NCI-H2227 treated with DMSO at 0.1 percent for 48 hours (cell line): ENCODE results near the gene RASGEF1C.

Source experiments
- DNase-seq: peaks from one replicate; lab custom pipeline; 2025; lab: John Stamatoyannopoulos, UW

Gene RASGEF1C

DNA sequence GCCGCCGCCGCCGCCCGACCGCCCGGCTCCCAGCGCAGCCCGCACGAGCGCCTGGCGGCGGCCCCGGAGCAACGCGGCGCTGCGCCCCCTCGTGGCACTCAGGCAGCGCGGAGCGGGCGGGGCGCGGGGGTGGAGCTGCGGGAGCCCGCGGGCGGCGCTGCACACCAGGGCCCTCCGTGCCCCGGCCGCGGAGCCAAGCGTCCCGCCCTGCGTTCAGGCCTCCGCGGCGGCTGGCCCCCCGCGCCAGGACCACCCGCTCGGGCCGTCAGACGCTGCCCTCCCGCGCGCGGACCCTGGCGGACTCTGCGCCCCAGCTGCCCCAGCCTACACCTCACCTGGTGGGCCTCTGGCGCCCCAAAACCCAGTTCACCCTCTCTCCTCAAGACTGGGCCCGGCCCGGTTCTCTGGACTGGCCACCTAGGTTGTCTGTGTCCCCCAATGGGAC, at the start of gene RASGEF1C:
TSS of gene RASGEF1C (minus strand) at position 75 of the 445 bp plus-strand sequence. CDS start 71,159 bp downstream, outside the sequence.
- DNase-seq: peak; percentile 13

DNA sequence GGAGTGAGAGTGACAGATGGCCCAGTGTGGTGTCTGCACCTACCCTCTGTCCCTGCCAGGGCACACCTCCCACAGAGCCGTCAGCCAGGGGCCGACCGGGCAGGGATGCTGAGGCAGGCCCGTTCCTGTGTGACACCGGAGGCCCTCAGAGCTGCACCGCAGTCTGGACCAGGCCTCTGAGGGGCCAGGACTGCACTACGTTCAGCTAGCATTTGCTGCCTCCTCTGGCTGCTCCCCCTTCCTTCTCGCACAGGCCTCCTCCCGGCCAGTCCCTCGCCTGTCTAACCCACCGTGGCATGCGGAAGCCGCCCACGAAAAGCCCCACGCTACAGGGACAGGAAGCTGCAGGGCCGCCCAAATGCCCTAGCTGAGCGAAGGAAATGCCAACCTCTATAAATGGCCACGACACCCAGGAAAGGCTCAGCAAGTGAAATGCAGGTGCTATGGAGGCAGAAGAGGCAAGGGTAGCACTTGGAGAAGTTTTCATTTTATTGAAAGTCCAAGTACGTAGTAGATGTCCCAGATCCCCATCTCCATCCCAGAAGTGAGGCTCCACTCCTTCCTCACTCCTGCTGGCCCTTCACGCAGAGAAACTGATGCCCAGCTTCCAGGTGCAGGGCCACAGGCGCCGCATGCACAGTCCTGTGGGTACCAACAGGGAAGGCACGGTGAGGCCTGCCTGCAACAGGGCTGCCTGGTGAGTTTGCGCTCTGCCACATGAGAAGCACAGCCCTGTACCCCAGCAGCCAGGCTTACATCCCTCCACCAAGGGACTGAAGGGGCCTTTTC, 44.2 kb upstream of the RASGEF1C start:
- no peak for DNase-seq

DNA sequence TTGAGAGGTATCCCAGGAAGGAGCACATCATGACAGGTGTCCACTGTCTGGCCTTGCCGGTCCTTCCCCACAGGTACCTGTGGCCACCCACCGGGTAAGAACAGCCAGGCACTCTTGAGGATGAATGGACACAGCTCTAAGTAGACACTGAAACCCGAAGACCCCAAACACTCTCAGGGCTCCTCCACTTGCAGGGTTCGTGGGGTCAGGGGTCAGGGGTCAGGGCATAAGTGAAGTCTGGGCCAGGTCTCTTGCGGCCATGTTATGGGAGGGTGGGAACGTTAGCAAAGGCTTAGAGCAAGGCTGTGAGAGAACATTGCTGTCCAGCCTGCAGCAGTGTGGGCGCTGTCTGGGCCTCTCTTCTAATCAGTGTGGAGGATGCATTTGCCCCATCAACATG, 42.9 kb upstream of the RASGEF1C start:
- no peak for DNase-seq

DNA sequence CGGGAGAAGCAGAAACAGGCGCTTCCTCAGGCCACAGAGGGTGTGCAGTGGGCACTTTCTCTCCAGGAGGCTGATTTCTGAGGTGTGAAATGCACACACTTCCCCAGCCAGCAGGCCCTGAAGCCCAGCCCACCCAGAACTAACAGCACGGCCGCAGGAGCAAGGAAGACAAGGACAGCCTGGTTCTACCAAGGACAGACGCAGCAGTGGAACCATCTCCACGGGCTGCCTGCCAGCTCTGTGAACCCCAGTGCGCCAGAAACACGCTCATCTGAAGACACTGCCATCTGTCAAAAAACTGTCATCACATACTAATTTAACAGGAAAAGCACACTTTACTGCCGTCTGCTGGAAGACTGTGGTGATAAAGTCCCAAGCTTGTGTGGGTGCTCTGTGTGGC, 42.1 kb upstream of the RASGEF1C start:
- no peak for DNase-seq

DNA sequence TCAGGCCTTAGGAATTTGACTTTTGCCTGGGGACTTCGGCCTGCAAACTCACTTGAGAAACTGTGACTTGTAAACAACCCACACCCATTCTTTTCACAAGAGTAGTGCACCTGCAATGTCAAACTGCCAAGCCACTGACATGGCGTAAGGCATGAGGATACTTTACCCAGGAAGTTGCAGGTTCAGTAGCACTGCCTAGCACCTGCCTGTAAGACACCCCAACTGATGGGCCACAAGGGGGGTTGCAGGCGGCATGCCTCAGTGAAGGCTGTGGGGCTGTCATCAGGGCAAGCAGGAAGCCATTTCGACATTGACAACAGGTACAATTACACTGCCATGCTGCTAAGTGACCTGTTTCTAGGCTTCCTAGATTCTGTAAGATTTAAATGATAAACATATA, 41.3 kb upstream of the RASGEF1C start:
- DNase-seq: no peak

DNA sequence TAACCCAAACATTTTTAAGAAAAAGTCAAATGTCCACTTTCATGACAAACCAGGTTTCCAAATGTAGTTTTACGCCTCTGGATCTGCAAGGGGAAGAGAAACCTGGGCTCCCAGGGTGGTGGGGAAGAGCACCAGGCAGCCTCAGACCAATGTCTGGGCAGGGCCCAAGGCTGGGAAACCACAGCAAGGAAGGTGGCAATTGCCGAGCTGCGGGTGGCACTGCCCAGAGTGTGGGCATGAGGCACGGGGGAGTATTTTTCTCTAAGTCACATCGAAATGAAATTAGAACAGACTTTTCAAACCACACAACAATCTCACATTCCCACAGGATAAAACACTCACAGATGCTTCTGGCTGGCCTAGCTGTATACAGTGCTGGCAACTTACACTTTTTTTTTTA, 32.6 kb upstream of the RASGEF1C start:
- DNase-seq: no peak

DNA sequence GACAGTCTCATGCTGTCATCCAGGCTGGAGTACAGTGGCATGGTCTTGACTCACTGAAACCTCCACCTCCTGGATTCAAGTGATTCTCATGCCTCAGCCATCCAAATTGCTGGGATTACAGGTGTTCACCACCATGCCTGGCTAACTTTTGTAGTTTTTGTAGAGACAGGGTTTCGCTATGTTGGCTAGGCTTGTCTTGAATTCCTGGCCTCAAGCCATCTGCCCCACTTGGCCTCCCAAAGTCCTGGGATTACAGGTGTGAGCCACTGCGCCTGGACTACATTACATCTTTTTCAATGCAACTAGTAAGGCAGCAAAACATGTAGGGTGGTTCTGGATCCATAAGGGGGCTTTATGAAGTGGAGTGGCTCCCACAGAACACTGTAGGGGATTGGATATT, 29.6 kb upstream of the RASGEF1C start:
- no peak for DNase-seq

DNA sequence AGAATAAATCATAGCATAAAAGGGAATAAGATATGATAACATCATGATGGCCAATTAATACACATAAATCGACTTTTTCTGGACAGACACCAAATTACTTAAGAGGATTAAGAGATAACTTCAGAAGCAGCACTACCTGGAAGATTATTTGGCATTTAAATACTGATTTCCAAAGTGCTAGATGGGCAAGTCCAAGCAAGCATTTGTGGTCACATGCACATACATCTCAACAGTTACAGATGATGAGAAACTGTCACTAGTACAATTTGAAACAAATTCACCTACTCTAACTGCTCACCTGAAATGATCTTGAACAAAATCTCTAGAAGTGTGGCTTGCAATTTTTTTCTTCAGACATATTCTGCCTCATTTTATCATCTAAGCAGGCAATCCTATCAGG, 26.8 kb upstream of the RASGEF1C start:
- no peak for DNase-seq

DNA sequence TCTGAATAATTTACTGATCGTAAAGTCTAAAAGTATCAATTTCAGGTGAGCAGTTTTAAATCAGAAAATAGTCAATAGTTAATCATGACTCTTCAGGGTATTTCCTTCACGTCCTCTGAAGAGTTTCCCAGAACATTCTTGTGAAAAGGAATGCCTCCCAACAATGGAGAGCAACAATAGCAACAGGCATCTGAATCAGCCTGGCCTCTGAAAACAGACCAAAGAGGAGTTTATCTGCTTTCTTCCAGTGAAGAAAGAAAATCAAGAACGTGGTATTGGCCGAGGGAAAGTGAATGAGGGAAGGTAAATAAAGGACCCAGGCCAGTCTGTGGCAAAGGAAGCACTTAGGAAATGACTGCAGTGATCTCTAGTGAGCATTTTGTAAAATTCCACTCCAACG, 26.1 kb upstream of the RASGEF1C start:
- no peak for DNase-seq

DNA sequence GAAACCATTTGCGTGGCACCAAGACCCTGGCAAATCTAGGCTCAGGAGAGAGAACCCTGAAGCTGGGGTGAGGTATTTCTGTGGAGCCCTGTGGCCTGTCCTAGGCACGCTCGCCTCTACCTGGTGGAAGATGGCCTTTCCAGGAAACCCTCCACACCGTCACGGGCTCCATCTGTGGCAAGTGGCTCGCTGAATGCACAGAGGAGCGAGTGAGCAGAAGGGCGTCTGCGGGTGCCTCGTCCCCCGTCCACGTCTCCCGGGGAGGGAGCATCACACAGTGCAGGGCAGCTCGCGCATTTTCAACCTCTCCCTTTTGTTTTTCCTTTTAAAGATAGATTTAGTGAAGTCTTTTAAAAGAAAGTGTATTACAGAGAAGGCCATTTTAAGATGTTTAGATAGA, 25.3 kb upstream of the RASGEF1C start:
- no peak for DNase-seq

DNA sequence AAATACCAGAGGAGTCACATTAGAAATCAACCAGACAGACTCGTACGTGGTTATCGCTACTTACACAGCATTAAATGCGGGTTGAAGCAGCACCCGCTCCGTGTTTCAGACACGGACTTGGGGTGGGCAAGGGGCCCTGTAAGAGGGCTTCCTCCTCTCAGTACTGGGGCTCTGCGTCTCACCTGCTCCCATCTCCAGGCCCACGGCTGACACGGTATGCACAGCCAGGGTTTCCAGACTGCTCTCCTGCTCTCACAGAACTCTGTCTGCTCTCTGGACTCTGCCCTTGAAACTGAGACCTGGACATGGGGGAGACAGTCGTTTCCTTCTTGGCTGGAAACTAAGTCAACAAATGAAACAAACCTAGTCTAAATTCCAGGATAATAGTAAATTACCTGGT, 24.7 kb upstream of the RASGEF1C start:
- DNase-seq: no peak

DNA sequence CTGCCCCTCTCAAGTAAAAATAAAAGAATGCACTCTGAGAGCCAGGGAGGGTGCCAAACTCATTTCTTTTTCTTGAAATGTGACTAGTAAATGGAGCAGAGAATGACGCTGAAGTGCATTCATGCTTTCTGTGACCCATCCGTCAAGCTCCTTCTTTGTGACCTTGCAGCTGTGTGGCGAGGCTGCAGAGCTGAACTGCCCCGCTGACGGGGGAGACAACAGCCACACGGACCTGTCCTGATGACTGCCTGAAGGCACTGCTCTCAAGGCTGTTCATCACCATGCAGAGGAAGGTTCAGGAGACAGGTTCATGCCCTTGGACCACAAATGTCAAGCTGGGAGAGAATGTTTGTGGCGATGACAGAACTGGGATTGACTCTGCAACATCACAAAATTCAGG, 21.0 kb upstream of the RASGEF1C start:
- no peak for DNase-seq

DNA sequence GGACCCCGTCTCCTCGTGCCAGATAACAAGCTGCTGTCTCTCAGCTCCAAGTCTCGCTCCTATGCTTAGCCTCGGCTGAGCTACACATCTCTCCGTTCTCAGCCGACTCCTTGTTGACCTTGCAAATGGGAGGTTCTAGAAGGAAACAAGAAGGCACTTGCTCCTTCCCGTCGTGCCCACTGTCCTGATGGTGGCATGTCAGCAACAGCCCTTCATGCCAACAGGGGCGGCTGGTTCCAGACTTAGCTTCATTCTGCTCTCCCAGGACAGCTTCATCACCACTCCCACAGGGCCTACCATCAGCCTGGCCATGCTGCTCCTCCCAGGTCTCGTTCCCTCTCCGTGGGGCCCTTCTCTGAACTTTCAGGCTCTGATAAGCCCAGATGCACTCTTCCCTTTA, 13.0 kb upstream of the RASGEF1C start:
- no peak for DNase-seq

DNA sequence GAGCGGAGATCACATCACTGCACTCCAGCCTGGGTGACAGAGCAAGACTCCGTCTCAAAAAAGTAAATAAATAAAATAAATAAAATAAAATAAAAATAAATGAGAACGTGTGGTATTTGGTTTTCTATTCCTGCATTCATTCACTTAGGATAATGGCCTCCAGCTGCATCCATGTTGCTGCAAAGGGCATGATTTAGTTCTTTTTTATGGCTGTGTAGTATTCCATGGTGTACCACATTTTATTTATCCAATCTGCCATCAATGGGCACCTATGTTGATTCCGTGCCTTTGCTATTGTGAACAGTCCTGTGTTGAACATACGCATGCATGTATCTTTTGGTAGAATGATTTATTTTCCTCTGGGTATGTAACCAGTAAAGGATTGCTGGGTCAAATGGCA, 8.8 kb upstream of the RASGEF1C start:
- no peak for DNase-seq

DNA sequence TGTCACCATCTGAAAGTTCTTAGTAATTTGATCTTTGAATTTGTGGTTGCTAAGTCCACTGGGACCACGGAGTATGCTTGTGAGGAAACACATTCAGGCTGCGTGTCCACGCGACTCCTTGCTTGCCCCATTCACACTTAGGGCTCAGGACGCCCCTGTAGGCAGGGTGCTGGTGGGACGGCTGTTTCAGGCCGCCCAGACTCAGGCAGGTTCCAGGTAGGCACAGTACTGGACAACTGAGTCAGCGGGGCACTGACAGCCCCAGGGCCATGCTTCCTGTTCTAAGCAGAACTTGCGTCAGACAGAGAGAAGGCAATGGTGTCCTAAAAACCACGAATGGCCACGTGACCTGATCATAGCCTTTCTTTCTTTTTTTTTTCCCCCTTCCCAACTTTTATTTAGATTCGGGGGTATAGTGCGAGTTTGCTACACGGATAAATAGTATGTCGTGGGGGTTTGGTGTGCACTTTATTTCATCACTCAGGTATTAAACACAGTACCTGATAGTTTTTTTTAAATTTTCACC, 7.7 kb upstream of the RASGEF1C start:
- no peak for DNase-seq

DNA sequence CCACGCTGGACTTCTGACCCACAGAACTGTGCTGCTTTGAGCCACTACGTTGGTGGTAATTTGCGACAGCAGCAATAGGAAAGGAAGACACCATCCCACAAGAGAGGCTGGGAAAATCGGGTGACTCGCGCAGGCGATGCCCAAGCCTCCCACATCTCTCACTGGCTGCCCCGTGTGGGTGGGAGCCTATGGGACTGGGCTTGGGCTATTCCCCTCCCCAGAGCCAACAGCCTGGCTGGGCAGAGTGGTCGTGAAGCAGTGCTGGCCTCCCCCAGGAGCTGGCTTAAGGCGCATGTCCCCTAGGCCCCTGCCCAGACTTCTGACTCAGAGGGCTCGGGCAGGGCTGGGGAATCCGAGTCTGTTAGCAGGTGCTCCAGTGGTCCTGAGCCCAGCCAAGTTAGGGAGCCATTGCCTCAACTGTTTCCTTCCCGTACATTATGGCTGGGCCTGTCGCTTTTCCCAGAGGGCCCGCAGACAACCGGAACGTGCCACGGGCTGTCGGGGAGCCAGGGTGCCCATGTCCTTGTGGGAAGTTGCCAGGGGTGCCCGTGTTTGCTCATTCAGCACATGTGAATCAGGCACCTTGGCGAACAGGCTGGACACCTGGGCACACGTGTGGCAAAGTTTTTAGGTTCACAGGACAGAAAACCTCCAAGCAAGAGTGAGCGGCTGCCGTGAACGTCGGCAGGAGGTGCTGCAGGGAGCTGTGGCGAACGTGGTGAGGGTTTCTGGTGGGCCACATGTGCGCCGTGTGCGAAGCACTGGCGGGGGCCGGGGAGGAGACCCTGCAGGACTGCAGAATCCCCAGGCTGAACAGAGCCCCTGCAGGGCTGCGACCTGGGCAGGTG, 7.0 kb upstream of the RASGEF1C start:
- DNase-seq: no peak

DNA sequence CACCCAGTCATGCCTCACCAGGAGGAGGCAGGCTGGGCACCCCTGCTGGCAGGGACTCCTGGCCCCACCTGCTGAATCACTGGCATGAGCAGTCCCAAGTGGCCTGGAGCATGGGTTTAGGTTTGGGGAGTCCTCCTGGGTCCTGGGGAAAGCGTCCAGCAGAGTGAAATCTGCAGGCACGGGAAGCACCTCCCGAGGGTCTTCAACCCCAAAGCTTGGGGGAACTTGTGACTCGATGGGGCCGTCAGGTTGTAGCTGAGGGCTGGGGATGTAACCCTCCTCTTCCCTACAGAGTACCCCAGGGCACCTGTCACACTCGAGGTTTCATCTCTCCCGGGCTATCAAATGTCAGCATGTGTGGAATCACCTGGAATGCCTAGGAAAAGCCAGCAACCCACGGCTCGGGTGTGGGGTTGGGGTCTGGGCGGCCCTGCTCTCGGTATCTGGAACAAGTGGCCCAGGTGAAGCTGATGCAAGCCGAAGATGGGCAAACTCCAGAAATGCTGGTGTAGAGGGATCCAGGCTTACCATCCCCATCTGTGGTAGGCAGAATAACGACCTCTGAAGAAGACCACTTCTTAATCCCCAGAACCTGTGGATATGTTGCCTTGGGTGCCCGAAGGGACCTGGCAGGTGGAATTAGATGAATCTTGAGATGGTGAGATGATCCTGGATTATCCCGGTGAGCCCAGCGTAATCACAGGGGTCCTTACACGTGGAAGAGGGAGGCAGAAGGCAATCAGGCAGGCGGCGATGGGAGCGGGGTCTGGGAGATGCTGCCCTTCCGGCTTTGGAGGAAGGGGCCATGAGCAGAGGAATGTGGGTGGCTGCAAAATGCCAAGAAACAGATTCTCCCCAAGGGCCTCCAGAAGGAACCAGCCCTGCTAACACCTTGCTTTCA, 6.1 kb upstream of the RASGEF1C start:
- DNase-seq: no peak

DNA sequence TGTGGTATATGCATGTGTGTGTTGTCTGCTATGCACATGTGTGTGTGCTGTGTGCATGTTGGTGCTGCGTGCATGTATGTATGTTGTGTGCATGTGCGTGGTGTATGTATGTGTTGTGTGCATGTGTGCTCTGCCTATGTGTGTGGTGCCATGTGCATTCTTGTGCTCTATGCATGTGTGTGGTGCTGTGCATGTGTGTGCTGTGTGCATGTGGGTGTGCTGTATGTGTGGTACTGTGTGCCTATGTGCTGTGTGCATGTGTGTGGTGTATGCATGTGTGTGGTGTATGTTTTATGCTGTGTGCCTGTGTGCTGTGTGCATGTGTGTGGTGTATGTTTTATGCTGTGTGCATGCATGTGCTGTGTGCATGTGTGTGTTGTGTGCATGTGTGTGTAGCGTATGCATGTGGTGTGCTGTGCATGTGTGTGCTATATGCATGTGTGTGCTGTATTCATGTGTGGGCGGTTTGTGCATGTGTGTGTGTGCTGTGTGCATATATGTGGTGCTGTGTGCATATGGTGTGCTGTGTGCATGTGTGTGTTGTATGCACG, 4.7 kb upstream of the RASGEF1C start:
- no peak for DNase-seq

DNA sequence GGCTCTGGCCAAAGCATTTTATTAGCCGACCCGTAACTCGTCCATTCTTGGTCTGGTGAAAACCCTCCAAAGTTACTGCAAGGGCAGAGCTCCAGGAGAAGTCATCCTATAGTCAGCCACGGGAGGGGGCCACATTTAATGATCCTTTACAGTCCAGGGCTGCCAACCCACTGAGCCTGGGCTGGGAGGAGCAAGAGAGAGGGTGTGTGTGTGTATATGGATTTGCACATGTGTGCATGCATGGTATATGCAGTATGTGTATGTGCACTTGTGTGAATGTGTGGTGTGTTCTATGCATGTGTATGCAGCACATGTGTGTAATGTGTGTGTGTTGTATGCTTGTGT, 4.2 kb upstream of the RASGEF1C start:
- DNase-seq: no peak

DNA sequence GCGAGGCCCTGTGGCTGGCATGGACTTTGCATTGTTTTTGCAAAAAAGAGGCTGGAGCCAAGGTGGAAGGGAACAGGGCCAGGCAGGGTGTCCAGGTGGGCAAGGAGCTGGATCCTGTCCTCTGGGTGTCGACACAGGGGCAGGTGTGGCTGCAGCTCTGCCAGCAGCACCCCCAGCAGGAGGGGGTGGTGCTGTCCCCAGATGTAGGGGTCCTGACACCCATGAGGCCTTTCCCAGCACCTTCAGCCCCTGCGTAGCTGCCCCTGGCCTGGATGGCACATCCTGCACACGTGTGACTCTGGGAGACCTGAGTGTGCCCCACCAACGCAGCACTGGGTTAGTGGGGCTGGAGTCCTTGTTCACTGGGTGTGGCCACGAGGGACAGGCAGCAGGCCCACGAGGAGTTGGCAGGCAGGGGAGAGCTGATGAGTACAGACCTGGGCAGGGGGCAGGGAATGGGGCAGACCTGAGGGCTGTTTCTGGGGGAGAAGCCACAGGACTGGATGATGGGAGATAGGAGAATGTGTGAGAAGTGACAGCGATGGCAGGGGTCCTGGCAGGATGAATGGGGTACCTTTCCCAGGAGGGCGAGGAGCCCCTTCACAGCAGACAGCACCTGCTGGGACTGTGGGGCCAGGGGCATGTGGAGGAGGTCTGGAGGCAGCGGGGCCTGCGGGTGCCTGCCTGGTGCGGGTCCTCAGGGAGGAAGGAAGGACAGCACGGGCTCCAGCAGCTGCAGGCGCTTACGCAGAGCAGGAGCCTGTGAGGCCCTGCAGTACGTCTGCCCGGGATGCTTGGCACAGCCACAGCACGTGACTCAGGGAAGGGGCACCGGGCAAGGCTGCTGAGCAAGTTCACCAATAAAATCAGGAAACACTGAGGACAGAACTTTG, 3.6 kb upstream of the RASGEF1C start:
- no peak for DNase-seq

DNA sequence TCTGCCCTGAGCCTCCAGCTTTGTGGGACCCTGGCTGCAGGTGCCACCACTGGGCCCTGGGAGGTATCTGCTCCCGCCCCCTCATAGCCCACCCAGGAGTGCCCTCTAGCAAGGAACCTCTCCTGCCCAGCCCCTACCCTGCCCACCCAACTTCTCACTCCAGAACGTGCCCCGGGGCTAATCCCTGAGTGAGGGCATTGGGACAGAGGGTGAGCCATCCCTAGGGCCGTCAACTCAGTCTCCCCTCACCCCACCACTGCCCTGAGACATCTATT, 2.7 kb upstream of the RASGEF1C start:
- DNase-seq: no peak
